Measurements from ENCODE around the gene CST9L.

The CST9L gene

DNA sequence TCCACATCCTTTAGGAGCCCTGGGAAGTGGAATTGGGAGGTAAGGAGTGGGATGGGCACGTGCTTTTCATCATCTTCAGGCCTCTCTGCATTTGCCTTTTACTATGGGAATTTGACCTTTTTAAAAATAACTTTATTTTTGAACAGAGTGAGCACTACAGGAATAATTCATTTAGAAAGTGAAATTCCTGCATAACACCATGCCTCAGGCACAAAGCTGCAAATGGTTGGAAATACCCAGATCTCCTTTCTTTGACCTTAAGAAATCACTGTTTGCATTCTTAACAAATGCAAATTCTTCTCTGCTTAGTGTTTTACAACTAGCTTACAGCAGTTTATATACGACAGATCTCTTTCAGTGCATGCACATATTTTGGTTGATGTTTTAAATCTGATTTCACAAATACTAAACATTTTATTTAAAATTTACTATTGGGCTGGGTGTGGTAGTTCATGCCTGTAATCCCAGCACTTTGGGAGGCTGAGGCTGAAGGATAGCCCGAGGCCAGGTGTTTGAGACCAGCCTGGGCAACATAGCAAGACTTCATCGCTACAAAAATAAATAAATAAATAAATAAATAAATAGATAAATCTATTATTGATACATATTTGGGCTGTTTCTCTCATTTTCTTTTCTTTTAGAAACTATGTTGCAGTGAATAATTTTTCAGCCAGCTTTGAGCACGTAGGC is 52.9 kb downstream of the CST9L start:
- Histone ChIP-seq H4K20me1 (ENCODE audit: control insufficient read depth, insufficient read depth, low read depth, low read length) (no peaks in the 10 kb centered on the region), H3K4me1 (ENCODE audit: control insufficient read depth, low read length) (no peaks in the 10 kb centered on the region), H3K4me2 (ENCODE audit: low read length) (no peak overlapping the region), H3F3A (ENCODE audit: control insufficient read depth, insufficient read depth) (no peaks in the 10 kb centered on the region), H3K27ac (ENCODE audit: low read depth, low read length) (no peak overlapping the region), H3K9me2 (replicated peaks; ENCODE audit: control insufficient read depth, low read length) (no peaks in the 10 kb centered on the region), H3K79me2 (ENCODE audit: control insufficient read depth, low read length) (no peaks in the 10 kb centered on the region), H3K27me3 (ENCODE audit: control insufficient read depth, low read length) (no peaks in the 10 kb centered on the region), H3K4me3 (ENCODE audit: low read length) (no peak overlapping the region), H3K36me3 (ENCODE audit: control insufficient read depth, low read length) (no peaks in the 10 kb centered on the region), H3K9me3 (ENCODE audit: control insufficient read depth, insufficient read depth, low read length) (no peaks in the 10 kb centered on the region)
- TF ChIP-seq EZH2phosphoT487 (IDR thresholded peaks at IDR 0.05; ENCODE audit: borderline replicate concordance, low read length) = no peak
- TF ChIP-seq, protein P1, sequence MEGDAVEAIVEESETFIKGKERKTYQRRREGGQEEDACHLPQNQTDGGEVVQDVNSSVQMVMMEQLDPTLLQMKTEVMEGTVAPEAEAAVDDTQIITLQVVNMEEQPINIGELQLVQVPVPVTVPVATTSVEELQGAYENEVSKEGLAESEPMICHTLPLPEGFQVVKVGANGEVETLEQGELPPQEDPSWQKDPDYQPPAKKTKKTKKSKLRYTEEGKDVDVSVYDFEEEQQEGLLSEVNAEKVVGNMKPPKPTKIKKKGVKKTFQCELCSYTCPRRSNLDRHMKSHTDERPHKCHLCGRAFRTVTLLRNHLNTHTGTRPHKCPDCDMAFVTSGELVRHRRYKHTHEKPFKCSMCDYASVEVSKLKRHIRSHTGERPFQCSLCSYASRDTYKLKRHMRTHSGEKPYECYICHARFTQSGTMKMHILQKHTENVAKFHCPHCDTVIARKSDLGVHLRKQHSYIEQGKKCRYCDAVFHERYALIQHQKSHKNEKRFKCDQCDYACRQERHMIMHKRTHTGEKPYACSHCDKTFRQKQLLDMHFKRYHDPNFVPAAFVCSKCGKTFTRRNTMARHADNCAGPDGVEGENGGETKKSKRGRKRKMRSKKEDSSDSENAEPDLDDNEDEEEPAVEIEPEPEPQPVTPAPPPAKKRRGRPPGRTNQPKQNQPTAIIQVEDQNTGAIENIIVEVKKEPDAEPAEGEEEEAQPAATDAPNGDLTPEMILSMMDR (IDR thresholded peaks at IDR 0.05; ENCODE audit: low read depth, low read length, poor library complexity, severe bottlenecking) = no peak

DNA sequence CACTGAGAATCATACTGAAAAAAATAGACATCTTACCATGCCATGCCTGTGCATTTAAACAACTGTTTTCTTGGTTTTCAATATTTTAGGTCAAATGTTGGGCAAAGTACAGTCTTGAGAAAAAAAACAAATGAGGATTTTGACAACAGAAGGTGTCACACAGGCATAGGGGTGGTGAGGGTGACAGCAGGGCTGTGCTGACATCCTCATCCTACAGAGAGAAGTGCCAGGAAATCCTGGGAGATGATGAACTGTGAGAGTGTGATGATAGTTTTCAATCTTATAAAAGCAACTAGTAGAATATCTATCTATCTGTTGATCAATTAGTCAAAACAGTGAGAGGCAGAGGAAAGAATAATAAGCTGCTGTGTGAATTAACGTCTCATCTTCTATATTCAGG is 53.4 kb downstream of the CST9L start:
- Histone ChIP-seq H4K20me1 (ENCODE audit: control insufficient read depth, insufficient read depth, low read depth, low read length) (no peaks in the 10 kb centered on the region), H3K4me2 (ENCODE audit: low read length) (no peak overlapping the region), H3F3A (ENCODE audit: control insufficient read depth, insufficient read depth) (no peaks in the 10 kb centered on the region), H3K9me2 (replicated peaks; ENCODE audit: control insufficient read depth, low read length) (no peaks in the 10 kb centered on the region), H3K27ac (ENCODE audit: low read depth, low read length) (no peak overlapping the region), H3K9me3 (ENCODE audit: control insufficient read depth, insufficient read depth, low read length) (no peaks in the 10 kb centered on the region), H3K79me2 (ENCODE audit: control insufficient read depth, low read length) (no peaks in the 10 kb centered on the region), H3K27me3 (ENCODE audit: control insufficient read depth, low read length) (no peaks in the 10 kb centered on the region), H3K4me1 (ENCODE audit: control insufficient read depth, low read length) (no peaks in the 10 kb centered on the region), H3K36me3 (ENCODE audit: control insufficient read depth, low read length) (no peaks in the 10 kb centered on the region), H3K4me3 (ENCODE audit: low read length) (no peak overlapping the region)
- no peak for TF ChIP-seq EZH2phosphoT487 (IDR thresholded peaks at IDR 0.05; ENCODE audit: borderline replicate concordance, low read length)
- TF ChIP-seq, protein P1 (IDR thresholded peaks at IDR 0.05; ENCODE audit: low read depth, low read length, poor library complexity, severe bottlenecking) = no peak
